ENCODE measurements around the gene KCNA5. TPM values are rescaled to one million over a fixed set of nuclear protein-coding genes. Genes with fewer than 3 reads are reported as not detected.

Gene KCNA5
- total RNA-seq, 2 experiments from 2014 or later = not detected

GRCh38 chr12:5071496-5071895 is 27.8 kb downstream of the KCNA5 start:
- no peak for ATAC-seq (ENCODE audit: poor library complexity)
- Mint-ChIP-seq H3K36me3 (ENCODE audit: low read depth) (no peaks in the 10 kb centered on the region), H3K27ac (no peak overlapping the region), H3K9me3 (no peaks in the 10 kb centered on the region), H3K4me1 (ENCODE audit: low read depth) (no peaks in the 10 kb centered on the region), H3K4me3 (no peak overlapping the region), H3K27me3 (peaks cover 4% of the 10 kb centered on the region)
- intact Hi-C loops (cut with DNase I, micrococcal nuclease) = no loop called here
- Histone ChIP-seq H3K27ac (ENCODE audit: low read depth in 1 of 2, low read length in 2 of 2) (no peak overlapping the region), H3K4me3 (ENCODE audit: low read length) (no peak overlapping the region), H3K36me3 (ENCODE audit: insufficient read depth, low read length) (no peaks in the 10 kb centered on the region), H3K9me3 (ENCODE audit: control insufficient read depth in 1 of 2, insufficient read depth in 1 of 2, low read length in 2 of 2) (peaks cover 0 to 3% of the 10 kb centered on the region in 2 experiments), H3K27me3 (ENCODE audit: control insufficient read depth in 1 of 2, insufficient read depth in 2 of 2, low read length in 2 of 2) (peaks cover 0 to 3% of the 10 kb centered on the region in 2 experiments), H3K4me1 (ENCODE audit: insufficient read depth, low read length) (no peaks in the 10 kb centered on the region)
- CTCF ChIA-PET = no interaction called here
- POLR2A ChIA-PET = no interaction called here
- TF ChIP-seq, protein P1, sequence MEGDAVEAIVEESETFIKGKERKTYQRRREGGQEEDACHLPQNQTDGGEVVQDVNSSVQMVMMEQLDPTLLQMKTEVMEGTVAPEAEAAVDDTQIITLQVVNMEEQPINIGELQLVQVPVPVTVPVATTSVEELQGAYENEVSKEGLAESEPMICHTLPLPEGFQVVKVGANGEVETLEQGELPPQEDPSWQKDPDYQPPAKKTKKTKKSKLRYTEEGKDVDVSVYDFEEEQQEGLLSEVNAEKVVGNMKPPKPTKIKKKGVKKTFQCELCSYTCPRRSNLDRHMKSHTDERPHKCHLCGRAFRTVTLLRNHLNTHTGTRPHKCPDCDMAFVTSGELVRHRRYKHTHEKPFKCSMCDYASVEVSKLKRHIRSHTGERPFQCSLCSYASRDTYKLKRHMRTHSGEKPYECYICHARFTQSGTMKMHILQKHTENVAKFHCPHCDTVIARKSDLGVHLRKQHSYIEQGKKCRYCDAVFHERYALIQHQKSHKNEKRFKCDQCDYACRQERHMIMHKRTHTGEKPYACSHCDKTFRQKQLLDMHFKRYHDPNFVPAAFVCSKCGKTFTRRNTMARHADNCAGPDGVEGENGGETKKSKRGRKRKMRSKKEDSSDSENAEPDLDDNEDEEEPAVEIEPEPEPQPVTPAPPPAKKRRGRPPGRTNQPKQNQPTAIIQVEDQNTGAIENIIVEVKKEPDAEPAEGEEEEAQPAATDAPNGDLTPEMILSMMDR (IDR thresholded peaks at IDR 0.05) = no peak
- DNase-seq = no peak

GRCh38 chr12:5072311-5072710 is 28.6 kb downstream of the KCNA5 start:
- POLR2A ChIA-PET = no interaction called here

GRCh38 chr12:5073054-5073453 is 29.4 kb downstream of the KCNA5 start:
- CTCF ChIA-PET = no interaction called here
- TF ChIP-seq, protein P1 (IDR thresholded peaks at IDR 0.05) = no peak
- ATAC-seq (ENCODE audit: poor library complexity) = no peak

More at GRCh38 chr12:5072311-5072710, 28.6 kb downstream of the KCNA5 start:
- peaks cover 4% of the 10 kb centered on the region for H3K27me3 Mint-ChIP-seq
- no peaks in the 10 kb centered on the region for H3K4me1 ChIP-seq (ENCODE audit: insufficient read depth, low read length)
- peaks cover 0 to 3% of the 10 kb centered on the region in 2 experiments for H3K27me3 ChIP-seq (ENCODE audit: control insufficient read depth in 1 of 2, insufficient read depth in 2 of 2, low read length in 2 of 2)
- TF ChIP-seq, protein P1 (IDR thresholded peaks at IDR 0.05) = no peak
- CTCF ChIA-PET = no interaction called here
- no peaks in the 10 kb centered on the region for H3K9me3 Mint-ChIP-seq
- intact Hi-C loops (cut with DNase I, micrococcal nuclease) = no loop called here
- H3K36me3 Mint-ChIP-seq (ENCODE audit: low read depth) = no peaks in the 10 kb centered on the region
- H3K9me3 ChIP-seq (ENCODE audit: control insufficient read depth in 1 of 2, insufficient read depth in 1 of 2, low read length in 2 of 2) = peaks cover 0 to 2% of the 10 kb centered on the region in 2 experiments
- H3K27ac ChIP-seq (ENCODE audit: low read depth in 1 of 2, low read length in 2 of 2) = no peak overlapping the region
- no peak overlapping the region for H3K4me3 Mint-ChIP-seq
- no peaks in the 10 kb centered on the region for H3K36me3 ChIP-seq (ENCODE audit: insufficient read depth, low read length)
- H3K4me1 Mint-ChIP-seq (ENCODE audit: low read depth) = no peaks in the 10 kb centered on the region
- no peak overlapping the region for H3K4me3 ChIP-seq (ENCODE audit: low read length)
- ATAC-seq (ENCODE audit: poor library complexity) (no peak), DNase-seq (no peak)
- H3K27ac Mint-ChIP-seq = no peak overlapping the region

More at GRCh38 chr12:5073054-5073453, 29.4 kb downstream of the KCNA5 start:
- H3K27me3 ChIP-seq (ENCODE audit: control insufficient read depth in 1 of 2, insufficient read depth in 2 of 2, low read length in 2 of 2) = peaks cover 0 to 3% of the 10 kb centered on the region in 2 experiments
- POLR2A ChIA-PET = no interaction called here
- H3K27ac Mint-ChIP-seq = no peak overlapping the region
- no peaks in the 10 kb centered on the region for H3K36me3 Mint-ChIP-seq (ENCODE audit: low read depth)
- no peaks in the 10 kb centered on the region for H3K9me3 ChIP-seq (ENCODE audit: control insufficient read depth in 1 of 2, insufficient read depth in 1 of 2, low read length in 2 of 2)
- peaks cover 5% of the 10 kb centered on the region for H3K27me3 Mint-ChIP-seq
- no peak overlapping the region for H3K27ac ChIP-seq (ENCODE audit: low read depth in 1 of 2, low read length in 2 of 2)
- H3K4me3 ChIP-seq (ENCODE audit: low read length) = no peak overlapping the region
- H3K9me3 Mint-ChIP-seq = no peaks in the 10 kb centered on the region
- H3K4me1 Mint-ChIP-seq (ENCODE audit: low read depth) = no peaks in the 10 kb centered on the region
- intact Hi-C loops (cut with DNase I, micrococcal nuclease) = no loop called here
- no peak for DNase-seq
- H3K4me3 Mint-ChIP-seq = no peak overlapping the region
- no peaks in the 10 kb centered on the region for H3K36me3 ChIP-seq (ENCODE audit: insufficient read depth, low read length)
- H3K4me1 ChIP-seq (ENCODE audit: insufficient read depth, low read length) = no peaks in the 10 kb centered on the region
